Measurements from ENCODE around the gene JMJD8.

Gene JMJD8

GRCh38 chr16:689175-689897, 5.2 kb upstream of the JMJD8 start:
- DNase-seq = no peak

GRCh38 chr16:687499-687898, 3.4 kb upstream of the JMJD8 start:
- no peak for DNase-seq

GRCh38 chr16:686459-687260, 2.5 kb upstream of the JMJD8 start:
- no peak for DNase-seq

GRCh38 chr16:685967-686366, 1.8 kb upstream of the JMJD8 start:
- DNase-seq = no peak

GRCh38 chr16:684961-685696, 995 bp upstream of the JMJD8 start:
- DNase-seq = no peak

GRCh38 chr16:683396-684070, 601 bp downstream of the JMJD8 start:
- DNase-seq = no peak

GRCh38 chr16:682493-683395, 1.4 kb downstream of the JMJD8 start:
- no peak for DNase-seq

- DNase-seq = no peak
Measured at GRCh38 chr16:681746-682427, 2.2 kb downstream of the JMJD8 start.

- DNase-seq = no peak
Measured at GRCh38 chr16:680967-681745, 3.0 kb downstream of the JMJD8 start.

- DNase-seq = no peak
Measured at GRCh38 chr16:680625-680945, 3.5 kb downstream of the JMJD8 start.

GRCh38 chr16:679814-680624, 4.1 kb downstream of the JMJD8 start, which contains the start of gene STUB1:
Gene STUB1 (plus strand): TSS chr16:680410. CDS start chr16:680526, 116 bp downstream.
- peak; percentile 78 to 93 for DNase-seq

GRCh38 chr16:678858-679813, 5.0 kb downstream of the JMJD8 start:
- peak in 1 of 2 donors; percentile 30 for DNase-seq

GRCh38 chr16:678209-678857, 5.8 kb downstream of the JMJD8 start:
- DNase-seq = no peak

GRCh38 chr16:677316-678190, 6.6 kb downstream of the JMJD8 start:
- no peak for DNase-seq

GRCh38 chr16:676913-677312, 7.2 kb downstream of the JMJD8 start:
- DNase-seq = no peak

GRCh38 chr16:676565-676902, 7.6 kb downstream of the JMJD8 start:
- DNase-seq = no peak

Data from hippocampal formation (tissue), 2 donors.